CD14-positive monocyte (primary cell): ENCODE data around the gene EDC3. TPM values are rescaled to one million over a fixed set of nuclear protein-coding genes. Genes with fewer than 3 reads are reported as not detected.

Experiments
- DNase-seq, 3 donors: peaks; one replicate each; pipeline ENCODE4 v3.0.0-alpha.2; 2011 to 2022
- H2AFZ ChIP-seq: 2 replicates; pipeline ENCODE4 v1.6.0; 2012; ENCODE audit warnings: mild to moderate bottlenecking, low read depth, low read length, inconsistent platforms; ENCODE audit not compliant: insufficient read depth, poor library complexity, severe bottlenecking
- H3K27ac ChIP-seq, 2 donors: 1 replicate in 1 of 2; 2 replicates in 1 of 2; pipeline ENCODE4 v1.5.1; 2012 to 2013; ENCODE audit warnings: low read length in 2 of 2, control low read depth in 1 of 2, inconsistent platforms in 1 of 2, low read depth in 1 of 2, mild to moderate bottlenecking in 1 of 2
- H3K27me3 ChIP-seq, 2 donors: one replicate each; pipeline versions ENCODE4 v1.6.0 to v1.6.1; 2011 to 2013; ENCODE audit warnings: low read length in 2 of 2; ENCODE audit not compliant: control insufficient read depth in 2 of 2, insufficient read depth in 2 of 2
- H3K36me3 ChIP-seq, 2 donors: replicated peaks in 1 of 2; 1 replicate in 1 of 2; 2 replicates in 1 of 2; pipeline versions ENCODE4 v1.5.1 to v1.6.1; 2012 to 2013; ENCODE audit warnings: low read length in 2 of 2, control low read depth in 1 of 2, inconsistent platforms in 1 of 2, mild to moderate bottlenecking in 1 of 2; ENCODE audit not compliant: insufficient read depth in 2 of 2, control insufficient read depth in 1 of 2
- H3K4me1 ChIP-seq, 2 donors: 1 replicate in 1 of 2; 2 replicates in 1 of 2; pipeline versions ENCODE4 v1.5.1 to v1.6.1; 2012 to 2013; ENCODE audit warnings: low read length in 2 of 2, control low read depth in 1 of 2, inconsistent platforms in 1 of 2, mild to moderate bottlenecking in 1 of 2, moderate library complexity in 1 of 2; ENCODE audit not compliant: insufficient read depth in 2 of 2, control insufficient read depth in 1 of 2
- H3K4me2 ChIP-seq: replicated peaks from 2 replicates; pipeline ENCODE3; 2012; ENCODE audit warnings: low read length, moderate library complexity, mild to moderate bottlenecking; ENCODE audit not compliant: poor library complexity, severe bottlenecking; ENCODE audit errors: extremely low read depth
- H3K4me3 ChIP-seq, 3 experiments: fragments of 200-600 bp in 1 of 3; sonication (generic) in 1 of 3; replicated peaks in 1 of 3; 1 replicate in 2 of 3; 2 replicates in 1 of 3; pipeline ENCODE4 v1.5.1; 2011 to 2013; ENCODE audit warnings: low read length in 3 of 3, mild to moderate bottlenecking in 3 of 3, control low read depth in 2 of 3, low read depth in 2 of 3, inconsistent platforms in 1 of 3, moderate library complexity in 1 of 3
- H3K79me2 ChIP-seq: 2 replicates; pipeline ENCODE4 v1.6.0; 2012; ENCODE audit warnings: mild to moderate bottlenecking, control low read depth, inconsistent platforms, low read length, moderate library complexity; ENCODE audit not compliant: insufficient read depth
- H3K9ac ChIP-seq: 2 replicates; pipeline ENCODE4 v1.6.0; 2017; ENCODE audit warnings: low read length, mild to moderate bottlenecking; ENCODE audit not compliant: insufficient read depth, poor library complexity, severe bottlenecking
- H3K9me3 ChIP-seq, 2 donors: replicated peaks in 1 of 2; 1 replicate in 1 of 2; 2 replicates in 1 of 2; pipeline versions ENCODE4 v1.5.1 to v1.6.1; 2012 to 2013; ENCODE audit warnings: low read length in 2 of 2, control low read depth in 1 of 2; ENCODE audit not compliant: control insufficient read depth in 1 of 2, insufficient read depth in 1 of 2
- H4K20me1 ChIP-seq: 2 replicates; pipeline ENCODE4 v1.6.0; 2012; ENCODE audit warnings: mild to moderate bottlenecking, low read length, control low read depth, moderate library complexity; ENCODE audit not compliant: insufficient read depth
- H3K27ac Mint-ChIP-seq, 7 donors: one replicate each; pipeline ENCODE4 v1.8.0; 2020; ENCODE audit warnings: mild to moderate bottlenecking in 7 of 7, mixed read lengths in 7 of 7, moderate library complexity in 6 of 7, inconsistent platforms in 2 of 7
- H3K27me3 Mint-ChIP-seq, 3 donors: one replicate each; pipeline ENCODE4 v1.8.0; 2021 to 2022; ENCODE audit warnings: low read depth in 3 of 3, mild to moderate bottlenecking in 3 of 3, mixed read lengths in 3 of 3, moderate library complexity in 3 of 3, inconsistent platforms in 1 of 3
- H3K36me3 Mint-ChIP-seq, 2 donors: one replicate each; pipeline ENCODE4 v1.8.0; 2020; ENCODE audit warnings: mixed read lengths in 2 of 2, inconsistent platforms in 1 of 2, mild to moderate bottlenecking in 1 of 2
- H3K4me1 Mint-ChIP-seq: one replicate; pipeline ENCODE4 v1.8.0; 2020; ENCODE audit warnings: mild to moderate bottlenecking, mixed read lengths
- H3K4me3 Mint-ChIP-seq, 2 donors: one replicate each; pipeline ENCODE4 v1.8.0; 2020; ENCODE audit warnings: mild to moderate bottlenecking in 2 of 2, mixed read lengths in 2 of 2, moderate library complexity in 1 of 2
- H3K9me3 Mint-ChIP-seq, 7 donors: one replicate each; pipeline ENCODE4 v1.8.0; 2020 to 2022; ENCODE audit warnings: mixed read lengths in 7 of 7, mild to moderate bottlenecking in 6 of 7, moderate library complexity in 6 of 7, inconsistent platforms in 2 of 7
- WGBS: methylation state at CpG from one replicate; pipeline ENCODE4 v1.1.5; 2013; ENCODE audit warnings: missing lambda C conversion rate; ENCODE audit not compliant: insufficient coverage; 5-methylcytosine and 5-hydroxymethylcytosine counted together
- intact Hi-C, 2 donors: fragments of 100-400 bp; cut with micrococcal nuclease; formaldehyde crosslinking; loops; one replicate each; pipeline versions ENCODE4 v1.15.0 to v1.15.1; 2023
- polyA plus RNA-seq, 3 donors: library from polyadenylated mRNA; depleted of rRNA in 1 of 3; unstranded in 2 of 3; stranded (reverse) in 1 of 3; fragments of 300-500 nt in 2 of 3; fragments of >200 nt in 1 of 3; fragmentation: Illumina TruSeq in 2 of 3; gene quantifications; 1 replicate in 2 of 3; 2 replicates in 1 of 3; pipeline ENCODE4 v1.2.3, GENCODE V29; 2012 to 2021
- TF ChIP-seq, protein P1 (sequence below): fragments of 200-600 bp; IDR thresholded peaks from one replicate; pipeline ENCODE4 v1.8.0; 2022; ENCODE audit warnings: antibody characterized with exemption, mild to moderate bottlenecking

The EDC3 gene
- polyA plus RNA-seq, 3 donors, result 10.0 to 14.9 (median 10.5) TPM

- intact Hi-C loops, result loop anchor here (5.0 to 10.0 kb wide), 2 partner anchors 172 to 260 kb away; no protein-coding TSS in a partner anchor
- no peaks in the 10 kb centered on the region for H3K4me1 ChIP-seq
- H3K4me3 ChIP-seq, result no peak overlapping the region
- H2AFZ ChIP-seq, result no peak overlapping the region
- no peak overlapping the region for H3K9ac ChIP-seq
- H3K4me2 ChIP-seq, result no peak overlapping the region
- no peaks in the 10 kb centered on the region for H3K27me3 ChIP-seq
- H3K27me3 Mint-ChIP-seq, result no peaks in the 10 kb centered on the region
- no peaks in the 10 kb centered on the region for H3K4me1 Mint-ChIP-seq
- no peaks in the 10 kb centered on the region for H3K79me2 ChIP-seq
- no peaks in the 10 kb centered on the region for H3K9me3 Mint-ChIP-seq
- H3K9me3 ChIP-seq, result no peaks in the 10 kb centered on the region
- WGBS, result 92% methylated on average over 9 of the region's 9 CpGs
- peak overlapping the region in 1 of 7 donors; percentile 69 for H3K27ac Mint-ChIP-seq
- H4K20me1 ChIP-seq, result peaks cover 83% of the 10 kb centered on the region
- no peak overlapping the region for H3K27ac ChIP-seq
- H3K36me3 ChIP-seq, result peaks cover 96 to 100% of the 10 kb centered on the region in 2 donors
- no peak overlapping the region for H3K4me3 Mint-ChIP-seq
- DNase-seq, result no peak
- peaks cover 83 to 95% of the 10 kb centered on the region in 2 donors for H3K36me3 Mint-ChIP-seq
- TF ChIP-seq, protein P1, sequence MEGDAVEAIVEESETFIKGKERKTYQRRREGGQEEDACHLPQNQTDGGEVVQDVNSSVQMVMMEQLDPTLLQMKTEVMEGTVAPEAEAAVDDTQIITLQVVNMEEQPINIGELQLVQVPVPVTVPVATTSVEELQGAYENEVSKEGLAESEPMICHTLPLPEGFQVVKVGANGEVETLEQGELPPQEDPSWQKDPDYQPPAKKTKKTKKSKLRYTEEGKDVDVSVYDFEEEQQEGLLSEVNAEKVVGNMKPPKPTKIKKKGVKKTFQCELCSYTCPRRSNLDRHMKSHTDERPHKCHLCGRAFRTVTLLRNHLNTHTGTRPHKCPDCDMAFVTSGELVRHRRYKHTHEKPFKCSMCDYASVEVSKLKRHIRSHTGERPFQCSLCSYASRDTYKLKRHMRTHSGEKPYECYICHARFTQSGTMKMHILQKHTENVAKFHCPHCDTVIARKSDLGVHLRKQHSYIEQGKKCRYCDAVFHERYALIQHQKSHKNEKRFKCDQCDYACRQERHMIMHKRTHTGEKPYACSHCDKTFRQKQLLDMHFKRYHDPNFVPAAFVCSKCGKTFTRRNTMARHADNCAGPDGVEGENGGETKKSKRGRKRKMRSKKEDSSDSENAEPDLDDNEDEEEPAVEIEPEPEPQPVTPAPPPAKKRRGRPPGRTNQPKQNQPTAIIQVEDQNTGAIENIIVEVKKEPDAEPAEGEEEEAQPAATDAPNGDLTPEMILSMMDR, result no peak
These were observed 63.2 kb downstream of the EDC3 start for GRCh38 chr15:74632601-74633000.

DNA sequence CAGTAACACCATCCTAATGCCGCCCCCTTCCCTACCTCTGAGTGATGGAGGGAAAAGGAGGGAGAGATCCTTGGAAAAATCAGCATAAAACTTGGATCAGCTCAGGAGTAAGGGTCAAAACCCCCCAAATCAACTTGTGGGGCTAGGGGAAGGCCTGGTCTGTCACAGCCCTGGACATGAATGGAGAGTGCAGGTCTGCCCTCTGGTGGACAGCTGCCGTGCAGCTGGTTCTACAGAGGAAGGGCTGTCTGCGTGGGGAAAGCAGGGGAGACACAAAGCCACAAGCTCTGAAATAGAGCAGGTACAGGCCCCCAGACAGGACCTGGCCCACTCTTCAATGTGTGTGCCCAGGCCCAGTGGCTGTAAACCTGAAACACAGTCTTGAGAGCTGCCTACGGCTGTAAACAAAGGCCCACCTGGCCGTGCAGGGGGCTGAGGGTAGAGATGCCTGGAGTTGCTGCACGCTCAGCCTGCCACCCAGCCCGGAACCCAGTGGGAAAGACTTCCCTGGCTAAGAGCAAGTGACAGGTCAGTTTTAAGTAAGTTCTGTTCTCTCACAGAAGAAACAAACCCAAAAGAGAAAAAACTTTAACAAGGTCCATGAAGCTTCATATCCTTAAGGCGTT is 63.8 kb downstream of the EDC3 start:
- H3K27me3 Mint-ChIP-seq, result no peaks in the 10 kb centered on the region
- no peak overlapping the region for H3K4me3 Mint-ChIP-seq
- intact Hi-C loops, result loop anchor here (5.0 to 10.0 kb wide), 2 partner anchors 173 to 260 kb away; no protein-coding TSS in a partner anchor
- H3K36me3 ChIP-seq, result peaks cover 96 to 100% of the 10 kb centered on the region in 2 donors
- no peak overlapping the region for H2AFZ ChIP-seq
- H3K4me1 Mint-ChIP-seq, result no peaks in the 10 kb centered on the region
- H3K9me3 Mint-ChIP-seq, result no peaks in the 10 kb centered on the region
- peaks cover 89% of the 10 kb centered on the region for H4K20me1 ChIP-seq
- H3K4me2 ChIP-seq, result no peak overlapping the region
- H3K9me3 ChIP-seq, result no peaks in the 10 kb centered on the region
- no peak overlapping the region for H3K4me3 ChIP-seq
- peaks cover 82 to 95% of the 10 kb centered on the region in 2 donors for H3K36me3 Mint-ChIP-seq
- no peaks in the 10 kb centered on the region for H3K4me1 ChIP-seq
- peak overlapping the region in 2 of 7 donors; percentile 4 to 5 for H3K27ac Mint-ChIP-seq
- no peaks in the 10 kb centered on the region for H3K79me2 ChIP-seq
- DNase-seq, result peak; percentile 33 to 44 (median 42)
- no peaks in the 10 kb centered on the region for H3K27me3 ChIP-seq
- H3K9ac ChIP-seq, result no peak overlapping the region
- TF ChIP-seq, protein P1, result peak; percentile 82
- H3K27ac ChIP-seq, result peak overlapping the region in 1 of 2 donors; percentile 28
- 72% methylated on average over 7 of the region's 8 CpGs for WGBS
